Measurements from ENCODE around the gene ITPR1.

GRCh38 chr3:4504340-4505261 lies 11.5 kb downstream of the ITPR1 start:
- TF ChIP-seq POLR2A (IDR thresholded peaks at IDR 0.05) (no peak), EP300 (IDR thresholded peaks at IDR 0.05) (no peak), CTCF (IDR thresholded peaks at IDR 0.05) (no peak)
